GM10847 (cell line): ENCODE measurements around the gene OR7D4.

Experiments used
- POLR2A ChIP-seq: IDR thresholded peaks from 2 replicates; pipeline ENCODE4 v1.6.1; 2011; ENCODE audit not compliant: insufficient read length; ENCODE audit errors: extremely low read depth

OR7D4 gene

DNA sequence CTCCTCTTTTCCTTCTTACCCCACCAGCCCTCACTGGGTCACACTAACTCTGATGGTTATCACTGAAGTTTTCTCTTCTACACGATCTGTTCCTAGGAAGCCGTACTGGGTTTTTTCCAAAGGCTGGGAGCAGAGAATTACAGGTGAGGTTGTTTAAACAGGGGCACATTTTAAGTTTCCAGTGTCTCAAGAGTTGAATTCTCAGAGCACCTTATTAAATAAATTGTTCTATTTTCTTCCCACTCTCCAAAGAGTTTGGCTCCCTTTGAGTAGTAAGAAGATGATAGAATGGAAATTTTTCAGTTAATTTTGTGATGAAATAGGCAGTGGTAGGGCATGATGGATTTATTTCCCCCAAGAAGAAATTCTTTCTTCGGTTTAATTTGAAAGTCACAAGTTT lies at the start of gene OR7D4:
Gene OR7D4, minus strand, starts transcription at position 101 of the 400 bp plus-strand sequence. CDS start 4,752 bp downstream, outside the sequence.
- TF ChIP-seq POLR2A = no peak

DNA sequence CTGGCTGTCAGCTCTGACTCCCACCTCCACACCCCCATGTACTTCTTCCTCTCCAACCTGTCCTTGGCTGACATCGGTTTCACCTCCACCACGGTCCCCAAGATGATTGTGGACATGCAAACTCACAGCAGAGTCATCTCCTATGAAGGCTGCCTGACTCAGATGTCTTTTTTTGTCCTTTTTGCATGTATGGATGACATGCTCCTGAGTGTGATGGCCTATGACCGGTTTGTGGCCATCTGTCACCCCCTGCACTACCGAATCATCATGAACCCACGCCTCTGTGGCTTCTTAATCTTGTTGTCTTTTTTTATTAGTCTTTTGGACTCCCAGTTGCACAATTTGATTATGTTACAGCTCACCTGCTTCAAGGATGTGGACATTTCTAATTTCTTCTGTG lies 31.8 kb upstream of the OR7D4 start:
- no peak for TF ChIP-seq POLR2A

DNA sequence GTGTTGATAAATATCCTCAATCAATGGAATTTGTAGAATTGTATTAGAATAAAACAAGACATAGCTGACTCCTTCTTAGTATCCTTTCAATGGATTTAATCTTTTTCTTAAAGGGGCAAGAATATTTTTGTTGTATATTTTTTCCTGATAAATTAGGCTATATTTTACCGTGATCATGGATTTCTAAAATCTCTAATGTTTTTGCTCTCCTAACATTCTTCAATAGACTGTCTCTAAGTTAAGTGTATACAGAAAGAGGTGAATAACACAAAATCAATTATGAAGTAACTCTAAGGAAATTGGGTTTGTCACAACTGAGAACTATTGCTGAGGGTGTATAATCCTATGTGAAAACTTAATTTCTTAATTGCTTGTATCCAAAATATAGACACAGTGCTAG lies 31.2 kb upstream of the OR7D4 start, which contains the start of gene OR7E24:
Gene OR7E24, plus strand, starts transcription at position 301 of the 400 bp plus-strand sequence. CDS start 114 bp downstream, outside the sequence.
- TF ChIP-seq POLR2A = no peak

DNA sequence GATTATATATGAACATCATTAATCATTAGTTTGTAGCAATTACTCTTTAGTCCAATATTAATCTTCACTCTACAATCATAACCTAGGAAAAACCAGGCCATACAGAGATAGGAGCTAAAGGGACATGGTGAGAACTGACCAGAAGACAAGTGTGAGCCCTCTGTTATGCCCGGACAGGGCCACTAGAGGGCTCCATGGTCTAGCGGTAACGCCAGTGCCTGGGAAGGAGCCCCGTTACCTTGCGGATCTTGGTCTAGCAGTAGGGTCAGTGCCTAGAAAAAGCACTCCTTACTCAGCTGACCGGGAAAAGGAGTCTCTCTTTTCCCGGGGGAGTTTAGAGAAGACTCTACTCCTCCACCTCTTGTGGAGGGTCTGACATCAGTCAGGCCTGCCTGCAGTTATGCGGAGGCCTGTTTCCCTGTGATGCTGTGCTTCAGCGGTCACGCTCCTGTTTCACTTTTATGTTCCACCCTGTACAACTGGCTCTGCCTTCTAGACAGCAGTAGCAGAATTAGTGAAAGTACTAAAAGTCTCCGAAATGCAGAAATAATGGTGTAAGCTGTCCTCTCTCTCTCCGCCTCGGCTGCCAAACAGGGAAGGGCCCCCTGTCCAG lies 13.8 kb downstream of the OR7D4 start:
- no peak for TF ChIP-seq POLR2A

DNA sequence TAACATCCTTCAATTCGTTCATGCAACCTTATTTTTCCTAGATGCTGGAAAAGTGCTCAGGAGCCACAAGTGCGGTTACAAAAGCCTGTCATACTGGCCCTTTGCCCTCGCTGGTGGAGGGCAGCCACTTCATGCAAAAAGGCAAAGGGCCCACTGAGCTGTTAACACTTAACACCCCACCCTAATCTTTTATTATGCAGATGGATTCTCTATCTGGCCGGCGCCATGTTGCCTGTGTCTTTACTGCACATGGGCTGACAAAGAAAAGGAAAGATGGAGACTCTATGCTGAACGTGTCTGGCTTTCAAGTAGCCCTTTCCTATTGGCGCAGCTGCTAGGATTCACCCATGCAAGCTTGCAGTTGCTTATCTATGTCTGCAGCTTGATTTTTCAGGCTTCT lies 29.9 kb downstream of the OR7D4 start:
- no peak for TF ChIP-seq POLR2A

DNA sequence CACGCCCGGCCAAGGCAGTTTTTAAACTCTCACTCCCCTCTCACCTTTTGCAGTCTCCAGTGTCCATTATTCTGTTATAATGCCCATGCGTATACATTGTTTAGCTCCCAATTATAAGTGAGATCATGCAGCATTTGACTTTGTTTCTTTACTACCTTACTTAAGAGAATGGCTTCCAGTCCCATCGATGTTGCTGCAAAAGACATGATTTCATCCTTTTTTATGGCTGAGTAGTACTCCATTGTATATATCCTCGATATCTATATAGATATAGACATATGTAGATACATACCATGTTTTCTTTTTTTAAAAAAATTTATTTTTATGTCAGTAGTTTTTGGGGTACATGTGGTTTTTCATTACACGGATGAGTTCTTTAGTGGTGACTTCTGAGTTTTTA lies 32.2 kb downstream of the OR7D4 start:
- no peak for TF ChIP-seq POLR2A

DNA sequence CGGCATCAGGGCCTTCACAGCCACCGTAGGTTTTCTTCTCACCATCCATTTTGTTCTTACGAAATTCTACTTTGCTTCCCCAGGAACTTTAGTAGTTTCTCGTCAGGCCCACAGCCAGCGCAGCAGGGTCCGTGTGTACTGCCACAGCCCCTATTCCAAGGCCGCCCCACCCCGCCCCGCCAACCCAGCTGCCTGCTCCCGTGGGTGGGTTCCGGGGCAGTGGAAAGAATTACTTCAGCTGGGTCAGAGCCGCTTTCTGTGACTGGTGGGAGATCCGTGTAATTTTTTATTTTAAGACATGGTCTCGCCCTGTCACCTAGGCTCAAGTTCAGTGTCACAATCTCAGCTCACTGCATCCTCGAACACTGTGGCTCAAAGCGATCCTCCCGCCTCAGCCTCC lies 36.4 kb downstream of the OR7D4 start:
- TF ChIP-seq POLR2A = no peak

DNA sequence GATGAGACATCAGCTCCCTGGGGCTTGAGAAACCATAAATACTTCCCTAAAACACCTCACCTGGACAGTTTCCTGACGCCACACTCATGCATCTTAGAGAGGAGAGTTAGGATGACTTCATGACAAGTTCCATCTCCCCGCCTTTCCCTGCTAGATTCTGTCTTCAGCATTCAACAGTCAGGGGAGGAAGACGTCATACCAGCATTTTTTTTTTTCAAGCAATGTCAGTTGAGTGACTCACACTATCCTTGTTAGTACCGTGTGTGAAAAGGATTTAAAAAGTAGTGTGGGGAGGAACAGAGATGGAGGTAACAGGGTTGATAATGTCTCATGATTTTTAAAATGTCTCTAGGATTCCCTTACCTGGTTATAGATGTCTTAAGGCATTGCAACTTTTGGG lies 40.5 kb downstream of the OR7D4 start, which contains the start of gene OR7D2:
Gene OR7D2, plus strand, starts transcription at position 79 of the 400 bp plus-strand sequence. CDS start 6,803 bp downstream, outside the sequence.
- TF ChIP-seq POLR2A = no peak

DNA sequence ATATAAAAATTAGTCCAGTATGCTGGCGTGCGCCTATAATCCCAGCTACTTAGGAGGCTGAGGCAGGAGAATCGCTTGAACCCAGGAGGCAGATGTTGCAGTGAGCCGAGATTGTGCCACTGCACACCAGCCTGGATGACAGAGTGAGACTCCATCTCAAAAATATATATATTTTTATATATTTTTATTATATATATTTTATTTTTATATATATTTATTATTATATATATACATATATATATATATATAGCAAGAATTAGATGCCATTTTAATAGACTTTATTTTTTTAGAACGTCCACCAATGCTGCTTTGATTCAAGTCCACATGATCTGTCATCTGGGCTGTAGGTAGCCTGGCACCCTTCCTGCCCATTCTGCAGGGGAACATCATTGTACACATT lies 44.1 kb downstream of the OR7D4 start:
- no peak for TF ChIP-seq POLR2A

DNA sequence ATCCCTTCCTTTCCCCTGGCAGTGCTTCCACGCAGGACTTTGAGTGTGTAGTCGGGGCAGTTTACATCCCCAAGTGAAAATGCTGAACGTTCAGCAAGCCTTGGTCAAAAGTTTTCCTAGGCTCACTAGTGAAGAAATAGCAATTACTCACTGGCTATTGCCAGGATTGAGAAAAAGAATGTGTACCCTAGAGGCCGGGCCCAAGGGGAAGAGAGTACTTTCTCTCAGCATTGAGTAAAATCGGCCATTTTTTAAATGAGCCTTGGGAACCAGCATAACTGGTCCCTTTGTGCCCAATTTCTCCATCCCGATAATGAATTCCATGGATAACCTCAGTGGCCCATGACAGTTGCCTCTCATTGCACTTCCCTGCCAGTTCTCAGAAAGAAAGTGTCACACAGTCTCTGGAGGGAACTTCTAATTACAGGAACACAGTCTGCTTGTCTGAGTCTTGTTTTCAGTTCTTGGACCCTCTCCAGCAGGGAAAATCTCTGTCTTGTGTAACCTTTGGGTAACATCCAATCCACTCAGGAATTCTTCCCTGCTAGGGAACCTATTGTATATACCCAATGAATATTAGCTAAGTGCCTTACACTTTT lies 47.9 kb downstream of the OR7D4 start:
- no peak for TF ChIP-seq POLR2A

DNA sequence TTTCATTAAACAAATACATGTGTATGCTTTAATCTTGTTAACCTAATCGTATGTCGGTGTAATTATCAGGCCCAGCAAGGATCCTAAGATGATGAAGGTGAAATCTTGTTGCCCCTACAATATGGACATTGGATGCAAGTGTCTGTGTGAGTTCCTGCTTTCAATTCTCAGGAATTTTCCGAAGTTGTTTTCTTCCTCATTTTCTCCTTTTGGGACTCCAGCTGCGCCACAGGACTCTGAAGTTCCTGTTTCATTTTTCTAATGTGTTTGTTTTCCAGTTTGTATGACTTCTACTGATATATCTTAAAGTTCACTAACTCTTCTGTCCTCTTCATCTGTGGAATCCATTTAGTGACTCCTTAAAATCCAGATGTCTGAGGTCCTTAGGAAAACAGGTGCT lies 52.5 kb downstream of the OR7D4 start:
- no peak for TF ChIP-seq POLR2A

DNA sequence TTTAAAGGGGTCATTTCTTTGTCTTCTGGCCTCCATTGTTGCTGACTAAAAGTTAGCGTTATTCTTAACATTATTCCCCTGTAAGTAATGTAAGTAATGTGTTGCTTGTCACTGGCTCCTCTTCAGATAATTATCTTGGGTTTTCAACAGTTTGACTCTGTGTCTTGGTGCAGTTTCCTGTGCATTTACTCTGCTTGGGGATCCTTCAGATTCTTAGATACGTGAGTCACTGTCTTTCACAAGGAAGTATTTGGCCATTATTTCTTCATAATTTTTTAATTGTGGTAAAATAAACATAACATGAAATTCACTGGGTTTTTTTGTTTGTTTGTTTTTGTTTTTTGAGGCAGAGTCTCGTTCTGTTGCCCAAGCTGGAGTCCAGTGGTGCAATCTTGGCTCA lies 54.1 kb downstream of the OR7D4 start:
- no peak for TF ChIP-seq POLR2A

DNA sequence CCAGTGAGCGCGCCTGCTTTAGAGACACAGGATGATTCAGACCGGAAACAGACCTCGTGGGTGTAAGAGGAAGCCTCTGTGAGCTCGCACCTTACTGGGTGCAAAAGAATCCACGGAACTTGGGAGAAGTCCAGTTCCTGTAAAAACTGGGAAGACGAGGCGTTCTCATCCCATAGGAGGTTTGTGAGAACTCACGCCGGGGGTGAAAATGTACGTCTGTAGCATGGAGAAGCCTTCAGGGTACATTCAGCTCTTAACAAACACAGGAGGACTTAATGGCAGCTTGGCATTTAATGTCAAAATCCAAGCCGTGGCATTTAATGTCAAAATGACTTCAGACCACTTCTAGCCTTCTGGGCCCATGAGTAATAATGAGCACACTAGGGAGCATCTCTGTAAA lies 58.0 kb downstream of the OR7D4 start:
- TF ChIP-seq POLR2A = no peak
